HEK293 (cell line): ENCODE data around the gene RBMS1.

Experiments
- CTCF ChIA-PET: fragments of 350-600 bp; formaldehyde crosslinking; extraction: SDS; loops from one replicate; lab custom pipeline; 2021; ENCODE audit warnings: antibody characterized with exemption; lab: Yijun Ruan, JAX
- POLR2A ChIA-PET: fragments of 300-600 bp; formaldehyde crosslinking; extraction: SDS; loops from one replicate; lab custom pipeline; 2020; ENCODE audit warnings: antibody characterized with exemption, inconsistent platforms; lab: Yijun Ruan, JAX
- H3K27ac ChIP-seq: fragments of 200-500 bp; sonication (Bioruptor generic); 2 replicates; pipeline ENCODE4 v1.5.1; 2014; ENCODE audit warnings: low read depth, low read length, control low read depth, inconsistent platforms; ENCODE audit errors: extremely low read depth
- H3K36me3 ChIP-seq, 2 experiments: fragments of 200-500 bp in 1 of 2; sonication (Bioruptor generic) in 1 of 2; 1 replicate in 1 of 2; 2 replicates in 1 of 2; pipeline ENCODE4 v1.5.1; 2014 to 2017; ENCODE audit warnings: inconsistent platforms in 2 of 2, low read length in 2 of 2; ENCODE audit not compliant: control insufficient read depth in 2 of 2, insufficient read depth in 1 of 2
- H3K4me1 ChIP-seq: fragments of 200-500 bp; sonication (Bioruptor generic); 2 replicates; pipeline ENCODE4 v1.5.1; 2014; ENCODE audit warnings: mild to moderate bottlenecking, low read length, inconsistent platforms; ENCODE audit not compliant: control insufficient read depth, insufficient read depth
- H3K4me3 ChIP-seq: 2 replicates; pipeline ENCODE4 v1.5.1; 2011; ENCODE audit warnings: low read depth, mild to moderate bottlenecking, control low read depth, low read length, moderate library complexity
- H3K9me3 ChIP-seq: fragments of 200-500 bp; sonication (Bioruptor generic); 2 replicates; pipeline ENCODE4 v1.5.1; 2014; ENCODE audit warnings: low read depth, low read length, inconsistent platforms; ENCODE audit not compliant: control insufficient read depth, insufficient read depth
- IKZF3 ChIP-seq: fragments of 450-650 bp; IDR thresholded peaks from 2 replicates; pipeline ENCODE4 v1.5.0; 2018; ENCODE audit warnings: missing biosample characterization, mild to moderate bottlenecking, missing genetic modification characterization, moderate library complexity
- MEIS1 ChIP-seq: sonication (generic); formaldehyde crosslinking; IDR thresholded peaks from 2 replicates; pipeline ENCODE4 v1.8.1; 2022; ENCODE audit warnings: missing genetic modification reagents, mild to moderate bottlenecking, borderline replicate concordance
- MYNN ChIP-seq: fragments of 450-650 bp; formaldehyde crosslinking; IDR thresholded peaks from 2 replicates; pipeline ENCODE4 v1.5.1; 2016; ENCODE audit warnings: missing biosample characterization, missing genetic modification characterization, borderline replicate concordance
- WT1 ChIP-seq: fragments of 450-650 bp; formaldehyde crosslinking; IDR thresholded peaks from 2 replicates; pipeline ENCODE4 v1.5.1; 2016; ENCODE audit warnings: missing biosample characterization, missing genetic modification characterization
- YY2 ChIP-seq: fragments of 450-650 bp; formaldehyde crosslinking; IDR thresholded peaks from 2 replicates; pipeline ENCODE4 v1.5.1; 2016; ENCODE audit warnings: missing biosample characterization, missing genetic modification characterization
- ZNF114 ChIP-seq: fragments of 450-650 bp; formaldehyde crosslinking; IDR thresholded peaks from 2 replicates; pipeline ENCODE4 v1.5.0; 2017; ENCODE audit warnings: missing biosample characterization, missing genetic modification characterization
- ZNF169 ChIP-seq: fragments of 450-650 bp; formaldehyde crosslinking; IDR thresholded peaks from 2 replicates; pipeline ENCODE4 v1.5.1; 2016; ENCODE audit warnings: missing biosample characterization, missing genetic modification characterization
- ZNF221 ChIP-seq: fragments of 450-650 bp; formaldehyde crosslinking; IDR thresholded peaks from 2 replicates; pipeline ENCODE4 v1.5.1; 2017; ENCODE audit warnings: missing biosample characterization, missing genetic modification characterization, borderline replicate concordance
- ZNF248 ChIP-seq: fragments of 450-650 bp; formaldehyde crosslinking; IDR thresholded peaks from 2 replicates; pipeline ENCODE4 v1.5.1; 2017; ENCODE audit warnings: missing biosample characterization, missing genetic modification characterization
- ZNF292 ChIP-seq: fragments of 450-650 bp; formaldehyde crosslinking; IDR thresholded peaks from 2 replicates; pipeline ENCODE4 v1.5.1; 2016; ENCODE audit warnings: low read depth, missing biosample characterization, missing genetic modification characterization, borderline replicate concordance
- ZNF366 ChIP-seq: fragments of 450-650 bp; formaldehyde crosslinking; conservative IDR thresholded peaks from 2 replicates; pipeline ENCODE4 v1.5.1; 2016; ENCODE audit warnings: missing biosample characterization, missing genetic modification characterization
- ZNF521 ChIP-seq: fragments of 450-650 bp; formaldehyde crosslinking; IDR thresholded peaks from 2 replicates; pipeline ENCODE4 v1.5.1; 2017; ENCODE audit warnings: missing biosample characterization, mild to moderate bottlenecking, missing genetic modification characterization
- ZNF585B ChIP-seq: fragments of 450-650 bp; formaldehyde crosslinking; IDR thresholded peaks from 2 replicates; pipeline ENCODE4 v1.5.1; 2016; ENCODE audit warnings: missing biosample characterization, missing genetic modification characterization
- ZNF654 ChIP-seq: fragments of 450-650 bp; formaldehyde crosslinking; IDR thresholded peaks from 2 replicates; pipeline ENCODE4 v1.5.1; 2016; ENCODE audit warnings: low read depth, missing biosample characterization, missing genetic modification characterization
- ZNF670 ChIP-seq: fragments of 450-650 bp; formaldehyde crosslinking; IDR thresholded peaks from 2 replicates; pipeline ENCODE4 v1.5.1; 2016; ENCODE audit warnings: missing biosample characterization, missing genetic modification characterization, low read depth
- ZNF76 ChIP-seq: fragments of 450-650 bp; formaldehyde crosslinking; IDR thresholded peaks from 2 replicates; pipeline ENCODE4; 2016; ENCODE audit warnings: low read depth, missing biosample characterization, missing genetic modification characterization, borderline replicate concordance
- ZNF785 ChIP-seq: fragments of 450-650 bp; formaldehyde crosslinking; IDR thresholded peaks from 2 replicates; pipeline ENCODE4 v1.5.1; 2016; ENCODE audit warnings: missing biosample characterization, missing genetic modification characterization
- ZSCAN30 ChIP-seq: fragments of 450-650 bp; IDR thresholded peaks from 2 replicates; pipeline ENCODE4 v1.5.1; 2018; ENCODE audit warnings: missing biosample characterization, mild to moderate bottlenecking, missing genetic modification characterization, moderate library complexity
- TF ChIP-seq, protein P1 (sequence below): fragments of 450-650 bp; formaldehyde crosslinking; IDR thresholded peaks from 2 replicates; pipeline ENCODE4 v1.5.1; 2016; ENCODE audit warnings: missing biosample characterization, missing genetic modification characterization
- TF ChIP-seq, protein P2 (sequence below): fragments of 450-650 bp; formaldehyde crosslinking; IDR thresholded peaks from 2 replicates; pipeline ENCODE4 v1.5.1; 2016; ENCODE audit warnings: missing biosample characterization, missing genetic modification characterization
- TF ChIP-seq, protein P3 (sequence below): fragments of 450-650 bp; formaldehyde crosslinking; IDR thresholded peaks from 2 replicates; pipeline ENCODE4 v1.5.0; 2017; ENCODE audit warnings: missing biosample characterization, missing genetic modification characterization, borderline replicate concordance
- TF ChIP-seq, protein P4 (sequence below): fragments of 450-650 bp; formaldehyde crosslinking; IDR thresholded peaks from 2 replicates; pipeline ENCODE4 v1.5.1; 2016; ENCODE audit warnings: missing biosample characterization, missing genetic modification characterization, borderline replicate concordance

RBMS1 gene

DNA sequence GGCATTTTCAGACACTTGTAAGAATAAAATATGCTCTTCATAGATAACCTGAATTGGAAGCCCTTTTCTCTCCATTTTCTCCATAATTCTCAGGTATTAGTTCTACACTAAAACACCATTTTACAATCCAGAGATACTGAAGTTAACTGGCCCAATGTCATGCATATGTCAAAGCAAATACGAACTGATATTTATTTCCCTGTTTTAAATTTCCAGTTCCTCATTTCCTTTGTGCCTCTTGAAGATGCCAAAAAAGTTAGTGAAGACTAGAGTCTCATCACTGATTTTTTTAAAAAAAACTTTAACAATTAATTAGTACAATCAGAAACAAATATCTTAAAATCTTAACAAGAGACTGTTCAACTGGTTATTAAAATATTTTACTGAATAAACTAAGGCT is 240.7 kb downstream of the RBMS1 start:
- H3K27ac ChIP-seq = no peak overlapping the region
- H3K4me3 ChIP-seq = no peak overlapping the region
- TF ChIP-seq MYNN (tag by site-specific recombination) (no peak), ZNF76 (tag by site-specific recombination) (no peak), ZNF114 (no peak), MEIS1 (CRISPR knock-in tag) (no peak), YY2 (tag by site-specific recombination) (no peak), WT1 (tag by site-specific recombination) (no peak), ZSCAN30 (tag by site-specific recombination) (no peak), ZNF366 (no peak)
- TF ChIP-seq, protein P1, sequence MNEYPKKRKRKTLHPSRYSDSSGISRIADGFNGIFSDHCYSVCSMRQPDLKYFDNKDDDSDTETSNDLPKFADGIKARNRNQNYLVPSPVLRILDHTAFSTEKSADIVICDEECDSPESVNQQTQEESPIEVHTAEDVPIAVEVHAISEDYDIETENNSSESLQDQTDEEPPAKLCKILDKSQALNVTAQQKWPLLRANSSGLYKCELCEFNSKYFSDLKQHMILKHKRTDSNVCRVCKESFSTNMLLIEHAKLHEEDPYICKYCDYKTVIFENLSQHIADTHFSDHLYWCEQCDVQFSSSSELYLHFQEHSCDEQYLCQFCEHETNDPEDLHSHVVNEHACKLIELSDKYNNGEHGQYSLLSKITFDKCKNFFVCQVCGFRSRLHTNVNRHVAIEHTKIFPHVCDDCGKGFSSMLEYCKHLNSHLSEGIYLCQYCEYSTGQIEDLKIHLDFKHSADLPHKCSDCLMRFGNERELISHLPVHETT (tag by site-specific recombination) = no peak
- TF ChIP-seq, protein P2, sequence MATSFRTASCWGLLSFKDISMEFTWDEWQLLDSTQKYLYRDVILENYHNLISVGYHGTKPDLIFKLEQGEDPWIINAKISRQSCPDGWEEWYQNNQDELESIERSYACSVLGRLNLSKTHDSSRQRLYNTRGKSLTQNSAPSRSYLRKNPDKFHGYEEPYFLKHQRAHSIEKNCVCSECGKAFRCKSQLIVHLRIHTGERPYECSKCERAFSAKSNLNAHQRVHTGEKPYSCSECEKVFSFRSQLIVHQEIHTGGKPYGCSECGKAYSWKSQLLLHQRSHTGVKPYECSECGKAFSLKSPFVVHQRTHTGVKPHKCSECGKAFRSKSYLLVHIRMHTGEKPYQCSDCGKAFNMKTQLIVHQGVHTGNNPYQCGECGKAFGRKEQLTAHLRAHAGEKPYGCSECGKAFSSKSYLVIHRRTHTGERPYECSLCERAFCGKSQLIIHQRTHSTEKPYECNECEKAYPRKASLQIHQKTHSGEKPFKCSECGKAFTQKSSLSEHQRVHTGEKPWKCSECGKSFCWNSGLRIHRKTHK (tag by site-specific recombination) = no peak
- TF ChIP-seq, protein P3, sequence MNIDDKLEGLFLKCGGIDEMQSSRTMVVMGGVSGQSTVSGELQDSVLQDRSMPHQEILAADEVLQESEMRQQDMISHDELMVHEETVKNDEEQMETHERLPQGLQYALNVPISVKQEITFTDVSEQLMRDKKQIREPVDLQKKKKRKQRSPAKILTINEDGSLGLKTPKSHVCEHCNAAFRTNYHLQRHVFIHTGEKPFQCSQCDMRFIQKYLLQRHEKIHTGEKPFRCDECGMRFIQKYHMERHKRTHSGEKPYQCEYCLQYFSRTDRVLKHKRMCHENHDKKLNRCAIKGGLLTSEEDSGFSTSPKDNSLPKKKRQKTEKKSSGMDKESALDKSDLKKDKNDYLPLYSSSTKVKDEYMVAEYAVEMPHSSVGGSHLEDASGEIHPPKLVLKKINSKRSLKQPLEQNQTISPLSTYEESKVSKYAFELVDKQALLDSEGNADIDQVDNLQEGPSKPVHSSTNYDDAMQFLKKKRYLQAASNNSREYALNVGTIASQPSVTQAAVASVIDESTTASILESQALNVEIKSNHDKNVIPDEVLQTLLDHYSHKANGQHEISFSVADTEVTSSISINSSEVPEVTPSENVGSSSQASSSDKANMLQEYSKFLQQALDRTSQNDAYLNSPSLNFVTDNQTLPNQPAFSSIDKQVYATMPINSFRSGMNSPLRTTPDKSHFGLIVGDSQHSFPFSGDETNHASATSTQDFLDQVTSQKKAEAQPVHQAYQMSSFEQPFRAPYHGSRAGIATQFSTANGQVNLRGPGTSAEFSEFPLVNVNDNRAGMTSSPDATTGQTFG (tag by site-specific recombination) = no peak
- POLR2A ChIA-PET = interaction anchor here (0.6 kb wide), 1 partner anchor 100 kb away, joined by 3 read pairs; no protein-coding TSS in a partner anchor
- no peaks in the 10 kb centered on the region for H3K9me3 ChIP-seq
- CTCF ChIA-PET = interaction anchor here (0.7 to 3.2 kb wide), 13 partner anchors 8 to 752 kb away, joined by 3 to 21 read pairs (median 7); no protein-coding TSS in a partner anchor
- no peaks in the 10 kb centered on the region for H3K4me1 ChIP-seq
- no peaks in the 10 kb centered on the region for H3K36me3 ChIP-seq

DNA sequence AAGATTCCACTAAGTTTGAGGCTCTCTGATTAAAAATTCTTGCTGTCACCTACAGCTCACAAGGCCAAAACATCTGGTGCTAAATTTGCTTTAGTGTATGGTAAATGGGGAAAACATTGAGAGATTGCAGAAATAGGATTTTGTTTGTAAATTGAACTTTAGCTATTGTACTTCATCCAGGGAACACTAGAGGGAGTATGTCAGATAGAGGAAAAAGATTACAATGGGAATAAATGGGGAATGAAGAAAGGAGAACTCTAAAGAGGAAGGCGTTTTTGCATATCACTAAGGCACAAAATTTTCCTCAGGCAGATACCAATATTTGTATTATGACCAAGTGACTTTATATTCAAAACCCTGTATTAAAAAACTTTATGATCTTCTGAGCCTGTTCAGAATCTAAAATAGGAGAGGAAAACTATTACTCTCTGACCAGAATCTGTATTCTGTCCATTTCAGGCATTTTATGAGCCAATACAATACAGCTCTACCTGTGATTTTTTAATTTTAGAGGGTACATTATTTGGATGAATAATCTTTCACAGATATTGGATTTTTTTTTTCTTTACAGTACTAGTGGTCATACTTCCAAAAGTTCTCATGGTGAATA is 241.2 kb downstream of the RBMS1 start:
- H3K27ac ChIP-seq = no peak overlapping the region
- no peaks in the 10 kb centered on the region for H3K9me3 ChIP-seq
- ChIA-PET CTCF (interaction anchor here (0.6 to 3.2 kb wide), 27 partner anchors 8 to 888 kb away, joined by 3 to 21 read pairs (median 4); no protein-coding TSS in a partner anchor), POLR2A (interaction anchor here (0.6 kb wide), 1 partner anchor 101 kb away, joined by 3 read pairs; no protein-coding TSS in a partner anchor)
- no peak overlapping the region for H3K4me3 ChIP-seq
- H3K4me1 ChIP-seq = no peaks in the 10 kb centered on the region
- H3K36me3 ChIP-seq = no peaks in the 10 kb centered on the region
- TF ChIP-seq, protein P4, sequence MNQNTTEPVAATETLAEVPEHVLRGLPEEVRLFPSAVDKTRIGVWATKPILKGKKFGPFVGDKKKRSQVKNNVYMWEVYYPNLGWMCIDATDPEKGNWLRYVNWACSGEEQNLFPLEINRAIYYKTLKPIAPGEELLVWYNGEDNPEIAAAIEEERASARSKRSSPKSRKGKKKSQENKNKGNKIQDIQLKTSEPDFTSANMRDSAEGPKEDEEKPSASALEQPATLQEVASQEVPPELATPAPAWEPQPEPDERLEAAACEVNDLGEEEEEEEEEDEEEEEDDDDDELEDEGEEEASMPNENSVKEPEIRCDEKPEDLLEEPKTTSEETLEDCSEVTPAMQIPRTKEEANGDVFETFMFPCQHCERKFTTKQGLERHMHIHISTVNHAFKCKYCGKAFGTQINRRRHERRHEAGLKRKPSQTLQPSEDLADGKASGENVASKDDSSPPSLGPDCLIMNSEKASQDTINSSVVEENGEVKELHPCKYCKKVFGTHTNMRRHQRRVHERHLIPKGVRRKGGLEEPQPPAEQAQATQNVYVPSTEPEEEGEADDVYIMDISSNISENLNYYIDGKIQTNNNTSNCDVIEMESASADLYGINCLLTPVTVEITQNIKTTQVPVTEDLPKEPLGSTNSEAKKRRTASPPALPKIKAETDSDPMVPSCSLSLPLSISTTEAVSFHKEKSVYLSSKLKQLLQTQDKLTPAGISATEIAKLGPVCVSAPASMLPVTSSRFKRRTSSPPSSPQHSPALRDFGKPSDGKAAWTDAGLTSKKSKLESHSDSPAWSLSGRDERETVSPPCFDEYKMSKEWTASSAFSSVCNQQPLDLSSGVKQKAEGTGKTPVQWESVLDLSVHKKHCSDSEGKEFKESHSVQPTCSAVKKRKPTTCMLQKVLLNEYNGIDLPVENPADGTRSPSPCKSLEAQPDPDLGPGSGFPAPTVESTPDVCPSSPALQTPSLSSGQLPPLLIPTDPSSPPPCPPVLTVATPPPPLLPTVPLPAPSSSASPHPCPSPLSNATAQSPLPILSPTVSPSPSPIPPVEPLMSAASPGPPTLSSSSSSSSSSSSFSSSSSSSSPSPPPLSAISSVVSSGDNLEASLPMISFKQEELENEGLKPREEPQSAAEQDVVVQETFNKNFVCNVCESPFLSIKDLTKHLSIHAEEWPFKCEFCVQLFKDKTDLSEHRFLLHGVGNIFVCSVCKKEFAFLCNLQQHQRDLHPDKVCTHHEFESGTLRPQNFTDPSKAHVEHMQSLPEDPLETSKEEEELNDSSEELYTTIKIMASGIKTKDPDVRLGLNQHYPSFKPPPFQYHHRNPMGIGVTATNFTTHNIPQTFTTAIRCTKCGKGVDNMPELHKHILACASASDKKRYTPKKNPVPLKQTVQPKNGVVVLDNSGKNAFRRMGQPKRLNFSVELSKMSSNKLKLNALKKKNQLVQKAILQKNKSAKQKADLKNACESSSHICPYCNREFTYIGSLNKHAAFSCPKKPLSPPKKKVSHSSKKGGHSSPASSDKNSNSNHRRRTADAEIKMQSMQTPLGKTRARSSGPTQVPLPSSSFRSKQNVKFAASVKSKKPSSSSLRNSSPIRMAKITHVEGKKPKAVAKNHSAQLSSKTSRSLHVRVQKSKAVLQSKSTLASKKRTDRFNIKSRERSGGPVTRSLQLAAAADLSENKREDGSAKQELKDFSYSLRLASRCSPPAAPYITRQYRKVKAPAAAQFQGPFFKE (tag by site-specific recombination) = no peak
- TF ChIP-seq ZNF585B (tag by site-specific recombination) (no peak), ZNF169 (tag by site-specific recombination) (no peak), ZNF292 (tag by site-specific recombination) (no peak), ZNF521 (tag by site-specific recombination) (no peak), ZNF248 (tag by site-specific recombination) (no peak), IKZF3 (tag by site-specific recombination) (peak; percentile 79), ZNF221 (tag by site-specific recombination) (no peak), ZNF654 (tag by site-specific recombination) (peak; percentile 31; the same call in 1 of the 2 replicates), ZNF785 (no peak), ZNF670 (tag by site-specific recombination) (no peak)
